Measurements from ENCODE around the gene DYSF. TPM values are rescaled to one million over a fixed set of nuclear protein-coding genes. Genes with fewer than 3 reads are reported as not detected.

DYSF gene
- total and polyA plus RNA-seq, 2 donors (not counting 1 experiment from before 2014, with no cell fraction given), result 0.17 to 0.43 TPM

DNA sequence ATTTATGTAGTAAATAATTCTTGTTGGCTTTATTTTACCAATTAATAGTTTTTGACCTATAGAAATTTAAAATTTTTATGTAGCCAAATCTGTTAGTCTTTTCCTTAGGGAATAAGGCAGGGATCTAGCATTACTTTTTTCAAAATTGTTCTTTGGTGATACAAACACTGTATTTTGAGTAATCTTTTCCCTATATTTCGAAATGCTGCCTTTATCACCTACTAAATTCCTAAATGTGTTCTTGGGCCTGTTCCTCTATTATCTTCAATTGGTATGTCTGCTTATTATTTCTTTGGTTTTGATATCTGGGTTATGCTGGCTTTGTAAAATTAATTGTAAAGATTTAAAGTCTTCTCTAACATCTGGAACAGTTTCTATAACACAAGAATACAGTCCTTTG is 87.5 kb downstream of the DYSF start:
- intact Hi-C loops (cut with micrococcal nuclease), result no loop called here
- Mint-ChIP-seq H3K27me3 (peaks cover 19% of the 10 kb centered on the region), H3K4me3 (no peak overlapping the region), H3K9me3 (ENCODE audit: insufficient read depth) (peaks cover 4% of the 10 kb centered on the region), H3K27ac (no peak overlapping the region), H3K4me1 (peaks cover 7% of the 10 kb centered on the region)
- CTCF ChIA-PET, result interaction anchor here (1.0 kb wide), 1 partner anchor 14 kb away, joined by 3 read pairs; no protein-coding TSS in a partner anchor
- no peaks in the 10 kb centered on the region for H3K36me3 ChIP-seq (replicated peaks in 1 of 2; ENCODE audit: control extremely low read depth in 1 of 2, control insufficient read depth in 1 of 2, extremely low read depth in 1 of 2, insufficient read depth in 2 of 2, low read length in 1 of 2)
- H3K4me1 ChIP-seq (ENCODE audit: control insufficient read depth in 2 of 2, insufficient read depth in 2 of 2, low read length in 2 of 2), result peaks cover 5 to 6% of the 10 kb centered on the region in 2 donors
- no CpG with 5 or more reads among the region's 1 CpG for WGBS (ENCODE audit: insufficient coverage)
- POLR2A ChIA-PET, result no interaction called here
- no peaks in the 10 kb centered on the region for H3K9me3 ChIP-seq (ENCODE audit: control extremely low read depth in 1 of 3, control insufficient read depth in 2 of 3, insufficient read depth in 1 of 3, low read length in 2 of 3)
- no peak for DNase-seq
- H4K20me1 ChIP-seq (ENCODE audit: control insufficient read depth, insufficient read depth, low read length, poor library complexity, severe bottlenecking), result no peaks in the 10 kb centered on the region
- ATAC-seq (ENCODE audit: low read depth), result no peak
- H3K27me3 ChIP-seq (replicated peaks in 1 of 4; ENCODE audit: control extremely low read depth in 1 of 4, control insufficient read depth in 3 of 4, insufficient read depth in 4 of 4, low read length in 3 of 4), result peaks cover 0 to 12% (median 5%) of the 10 kb centered on the region in 4 experiments
- no peak overlapping the region for H3K4me3 ChIP-seq (ENCODE audit: control extremely low read depth in 1 of 5, extremely low read depth in 1 of 5, insufficient read depth in 1 of 5, low read depth in 2 of 5, low read length in 4 of 5)
- no peak overlapping the region for H2AFZ ChIP-seq (ENCODE audit: insufficient read depth, low read depth, low read length, poor library complexity, severe bottlenecking)
- no peak overlapping the region for H3K4me2 ChIP-seq (replicated peaks; ENCODE audit: low read depth, low read length, poor library complexity, severe bottlenecking)
- H3K9ac ChIP-seq (ENCODE audit: low read length), result no peak overlapping the region
- TF ChIP-seq, protein P1, sequence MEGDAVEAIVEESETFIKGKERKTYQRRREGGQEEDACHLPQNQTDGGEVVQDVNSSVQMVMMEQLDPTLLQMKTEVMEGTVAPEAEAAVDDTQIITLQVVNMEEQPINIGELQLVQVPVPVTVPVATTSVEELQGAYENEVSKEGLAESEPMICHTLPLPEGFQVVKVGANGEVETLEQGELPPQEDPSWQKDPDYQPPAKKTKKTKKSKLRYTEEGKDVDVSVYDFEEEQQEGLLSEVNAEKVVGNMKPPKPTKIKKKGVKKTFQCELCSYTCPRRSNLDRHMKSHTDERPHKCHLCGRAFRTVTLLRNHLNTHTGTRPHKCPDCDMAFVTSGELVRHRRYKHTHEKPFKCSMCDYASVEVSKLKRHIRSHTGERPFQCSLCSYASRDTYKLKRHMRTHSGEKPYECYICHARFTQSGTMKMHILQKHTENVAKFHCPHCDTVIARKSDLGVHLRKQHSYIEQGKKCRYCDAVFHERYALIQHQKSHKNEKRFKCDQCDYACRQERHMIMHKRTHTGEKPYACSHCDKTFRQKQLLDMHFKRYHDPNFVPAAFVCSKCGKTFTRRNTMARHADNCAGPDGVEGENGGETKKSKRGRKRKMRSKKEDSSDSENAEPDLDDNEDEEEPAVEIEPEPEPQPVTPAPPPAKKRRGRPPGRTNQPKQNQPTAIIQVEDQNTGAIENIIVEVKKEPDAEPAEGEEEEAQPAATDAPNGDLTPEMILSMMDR (IDR thresholded peaks at IDR 0.05), result no peak
- no peak for TF ChIP-seq EZH2 (IDR thresholded peaks at IDR 0.05; ENCODE audit: borderline replicate concordance, insufficient read depth, low read depth, low read length, poor library complexity, severe bottlenecking)
- H3K79me2 ChIP-seq (ENCODE audit: control insufficient read depth, insufficient read depth, low read length), result no peaks in the 10 kb centered on the region
- H3K27ac ChIP-seq (ENCODE audit: low read length in 2 of 2), result no peak overlapping the region

GRCh38 chr2:71544919-71545571 is 91.7 kb downstream of the DYSF start:
- H3K27ac Mint-ChIP-seq, result no peak overlapping the region
- H4K20me1 ChIP-seq (ENCODE audit: control insufficient read depth, insufficient read depth, low read length, poor library complexity, severe bottlenecking), result no peaks in the 10 kb centered on the region
- H3K79me2 ChIP-seq (ENCODE audit: control insufficient read depth, insufficient read depth, low read length), result no peaks in the 10 kb centered on the region
- ATAC-seq (ENCODE audit: low read depth), result no peak
- intact Hi-C loops (cut with micrococcal nuclease), result no loop called here
- peak overlapping the region in 3 of 5 experiments; percentile 9 to 40 (median 24) for H3K4me3 ChIP-seq (ENCODE audit: control extremely low read depth in 1 of 5, extremely low read depth in 1 of 5, insufficient read depth in 1 of 5, low read depth in 2 of 5, low read length in 4 of 5)
- peak overlapping the region; percentile 59 for H2AFZ ChIP-seq (ENCODE audit: insufficient read depth, low read depth, low read length, poor library complexity, severe bottlenecking)
- no peak overlapping the region for H3K27ac ChIP-seq (ENCODE audit: low read length in 2 of 2)
- H3K9me3 Mint-ChIP-seq (ENCODE audit: insufficient read depth), result peaks cover 4% of the 10 kb centered on the region
- no peak for DNase-seq
- POLR2A ChIA-PET, result no interaction called here
- H3K4me3 Mint-ChIP-seq, result peak overlapping the region; percentile 57
- TF ChIP-seq, protein P1 (IDR thresholded peaks at IDR 0.05), result no peak
- TF ChIP-seq EZH2 (IDR thresholded peaks at IDR 0.05; ENCODE audit: borderline replicate concordance, insufficient read depth, low read depth, low read length, poor library complexity, severe bottlenecking), result no peak
- CTCF ChIA-PET, result interaction anchor here (0.9 to 1.6 kb wide), 4 partner anchors 11 to 1035 kb away, joined by 3 to 6 read pairs (median 3); no protein-coding TSS in a partner anchor
- peaks cover 0 to 18% (median 7%) of the 10 kb centered on the region in 4 experiments for H3K27me3 ChIP-seq (replicated peaks in 1 of 4; ENCODE audit: control extremely low read depth in 1 of 4, control insufficient read depth in 3 of 4, insufficient read depth in 4 of 4, low read length in 3 of 4)
- peak overlapping the region; percentile 5 for H3K9ac ChIP-seq (ENCODE audit: low read length)
- 54% methylated on average over 4 of the region's 9 CpGs for WGBS (ENCODE audit: insufficient coverage)
- peaks cover 5 to 6% of the 10 kb centered on the region in 2 donors for H3K4me1 ChIP-seq (ENCODE audit: control insufficient read depth in 2 of 2, insufficient read depth in 2 of 2, low read length in 2 of 2)
- peak overlapping the region; percentile 43 for H3K4me2 ChIP-seq (replicated peaks; ENCODE audit: low read depth, low read length, poor library complexity, severe bottlenecking)
- H3K27me3 Mint-ChIP-seq, result peaks cover 33% of the 10 kb centered on the region
- no peaks in the 10 kb centered on the region for H3K36me3 ChIP-seq (replicated peaks in 1 of 2; ENCODE audit: control extremely low read depth in 1 of 2, control insufficient read depth in 1 of 2, extremely low read depth in 1 of 2, insufficient read depth in 2 of 2, low read length in 1 of 2)
- H3K4me1 Mint-ChIP-seq, result peaks cover 7% of the 10 kb centered on the region
- H3K9me3 ChIP-seq (ENCODE audit: control extremely low read depth in 1 of 3, control insufficient read depth in 2 of 3, insufficient read depth in 1 of 3, low read length in 2 of 3), result no peaks in the 10 kb centered on the region

All from B cell (primary cell).